RWPE1 (cell line): ENCODE measurements around the gene MYO5A.

Experiments
- CTCF ChIA-PET: fragments of 350-600 bp; sonication (Branson Sonifier 250); formaldehyde crosslinking; extraction: SDS; loops from one replicate; lab custom pipeline; 2021; lab: Yijun Ruan, JAX
- POLR2A ChIA-PET: fragments of 400-600 bp; formaldehyde crosslinking; extraction: SDS; loops from one replicate; lab custom pipeline; 2020; ENCODE audit warnings: antibody characterized with exemption; ENCODE audit not compliant: low non-redundant PET; lab: Yijun Ruan, JAX
- DNase-seq: peaks from one replicate; pipeline ENCODE4 v3.0.0; 2012; ENCODE audit warnings: low spot score
- H3K27ac ChIP-seq: fragments of 450-650 bp; 2 replicates; pipeline ENCODE4 v1.5.1; 2017
- TF ChIP-seq, protein P1 (sequence below): fragments of 450-650 bp; conservative IDR thresholded peaks from 2 replicates; pipeline ENCODE4 v1.5.1; 2017; ENCODE audit warnings: low read depth, mild to moderate bottlenecking

The MYO5A gene

DNA sequence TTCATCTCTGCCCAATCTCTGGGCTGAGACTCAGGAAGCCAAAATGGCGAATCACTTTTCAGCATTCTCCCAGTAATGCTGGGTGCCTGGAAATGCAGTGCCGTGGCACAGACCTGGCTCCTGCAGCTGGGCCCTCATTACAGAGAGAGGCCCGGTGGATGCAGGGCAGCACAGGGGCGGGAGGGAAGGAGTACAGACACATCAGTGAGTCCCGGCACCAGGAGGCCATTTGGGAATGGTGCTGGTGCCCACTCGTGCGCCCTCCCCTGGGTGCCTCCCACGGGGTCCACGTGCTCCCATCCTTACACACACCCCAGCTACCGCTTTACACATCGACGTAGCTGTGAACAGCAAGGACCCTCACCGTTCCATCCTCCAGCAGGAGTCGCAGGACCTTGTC, 246.3 kb downstream of the MYO5A start:
- TF ChIP-seq, protein P1, sequence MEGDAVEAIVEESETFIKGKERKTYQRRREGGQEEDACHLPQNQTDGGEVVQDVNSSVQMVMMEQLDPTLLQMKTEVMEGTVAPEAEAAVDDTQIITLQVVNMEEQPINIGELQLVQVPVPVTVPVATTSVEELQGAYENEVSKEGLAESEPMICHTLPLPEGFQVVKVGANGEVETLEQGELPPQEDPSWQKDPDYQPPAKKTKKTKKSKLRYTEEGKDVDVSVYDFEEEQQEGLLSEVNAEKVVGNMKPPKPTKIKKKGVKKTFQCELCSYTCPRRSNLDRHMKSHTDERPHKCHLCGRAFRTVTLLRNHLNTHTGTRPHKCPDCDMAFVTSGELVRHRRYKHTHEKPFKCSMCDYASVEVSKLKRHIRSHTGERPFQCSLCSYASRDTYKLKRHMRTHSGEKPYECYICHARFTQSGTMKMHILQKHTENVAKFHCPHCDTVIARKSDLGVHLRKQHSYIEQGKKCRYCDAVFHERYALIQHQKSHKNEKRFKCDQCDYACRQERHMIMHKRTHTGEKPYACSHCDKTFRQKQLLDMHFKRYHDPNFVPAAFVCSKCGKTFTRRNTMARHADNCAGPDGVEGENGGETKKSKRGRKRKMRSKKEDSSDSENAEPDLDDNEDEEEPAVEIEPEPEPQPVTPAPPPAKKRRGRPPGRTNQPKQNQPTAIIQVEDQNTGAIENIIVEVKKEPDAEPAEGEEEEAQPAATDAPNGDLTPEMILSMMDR, result no peak
- CTCF ChIA-PET, result no interaction called here
- POLR2A ChIA-PET, result no interaction called here
- H3K27ac ChIP-seq, result no peak overlapping the region
- no peak for DNase-seq

DNA sequence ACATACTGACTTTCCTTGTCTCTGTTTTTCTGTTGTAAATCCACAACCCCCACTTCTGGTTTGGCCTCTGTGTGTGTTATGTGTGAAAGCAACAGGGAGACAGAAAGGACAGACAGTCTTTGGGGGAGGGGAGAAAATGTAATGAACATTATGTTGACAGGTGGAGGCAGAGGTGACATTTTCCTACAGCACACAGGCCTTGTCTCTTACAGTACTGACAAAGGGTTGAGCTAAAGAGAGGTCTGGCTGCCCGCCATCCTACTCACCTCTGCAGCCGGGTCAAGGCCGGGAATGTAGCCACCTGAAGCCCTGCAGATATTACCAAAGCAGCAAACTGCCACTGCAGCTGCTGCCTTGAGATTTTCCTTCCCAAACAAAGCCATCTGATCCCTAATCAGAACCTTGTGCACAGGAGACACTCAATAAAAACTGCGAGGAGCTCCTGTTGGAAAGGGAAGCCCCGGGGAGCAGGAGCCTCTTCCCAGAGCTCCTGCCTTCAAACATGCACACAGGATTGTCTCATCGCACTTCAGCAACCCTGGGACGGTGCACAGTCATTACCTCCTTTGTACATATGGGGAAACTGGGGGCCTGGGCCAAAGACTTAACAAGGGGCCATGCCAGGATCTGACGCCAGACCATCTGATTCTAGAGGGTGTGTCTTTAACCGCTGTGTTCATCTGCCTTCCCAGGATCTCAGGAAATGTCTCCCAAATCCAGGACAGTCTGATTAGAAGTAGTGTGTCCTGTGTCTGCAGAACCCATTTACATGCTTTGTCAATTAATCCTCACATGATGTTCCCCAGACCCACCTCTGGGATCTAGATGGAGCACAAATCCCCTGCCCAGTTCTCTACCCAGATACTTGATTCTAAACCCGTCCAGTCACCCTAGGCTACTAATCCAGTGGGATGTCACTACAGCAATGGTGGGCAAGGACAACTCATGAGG, 247.3 kb downstream of the MYO5A start:
- no peak overlapping the region for H3K27ac ChIP-seq
- CTCF ChIA-PET, result no interaction called here
- POLR2A ChIA-PET, result no interaction called here

DNA sequence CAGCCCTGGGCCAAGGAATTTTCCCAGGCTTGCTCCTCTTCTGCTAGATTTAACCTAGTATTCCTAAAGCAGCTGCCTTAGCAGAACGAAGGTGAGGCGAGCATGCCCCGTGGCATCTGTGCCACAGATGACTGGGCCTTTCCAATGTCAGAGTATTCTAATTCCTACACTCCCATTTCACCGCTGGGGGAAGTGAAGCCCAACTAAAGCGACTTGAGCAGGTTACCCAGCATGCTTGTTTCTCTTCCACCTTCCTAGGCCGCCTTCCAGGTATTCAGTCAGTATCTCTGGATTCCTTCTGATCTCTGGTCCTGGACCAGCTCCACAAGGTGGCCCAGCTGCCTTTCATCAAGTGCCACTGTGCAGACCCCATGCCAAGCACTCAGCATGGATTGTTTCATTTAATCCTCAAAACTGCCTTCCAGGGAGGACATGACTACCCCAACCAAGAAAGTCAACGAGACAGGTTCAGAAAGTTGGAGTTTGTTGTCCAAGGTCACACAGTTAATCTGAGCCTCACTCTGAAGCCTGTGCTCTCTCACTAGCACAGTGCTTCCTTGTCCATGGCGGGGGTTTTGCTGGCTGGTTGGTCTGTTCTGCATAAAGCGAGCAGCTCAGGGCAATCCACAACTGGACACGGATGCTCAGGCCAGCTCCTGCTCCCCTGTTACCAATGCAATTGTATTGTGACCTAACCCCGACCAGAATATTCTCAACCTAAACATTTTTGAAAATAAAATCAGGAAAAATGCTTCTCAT, 248.2 kb downstream of the MYO5A start:
- POLR2A ChIA-PET, result no interaction called here
- TF ChIP-seq, protein P1, result no peak
- CTCF ChIA-PET, result no interaction called here
- no peak overlapping the region for H3K27ac ChIP-seq
- no peak for DNase-seq

More for the DNA sequence above, 247.3 kb downstream of the MYO5A start:
- no peak for DNase-seq
- TF ChIP-seq, protein P1, result no peak

DNA sequence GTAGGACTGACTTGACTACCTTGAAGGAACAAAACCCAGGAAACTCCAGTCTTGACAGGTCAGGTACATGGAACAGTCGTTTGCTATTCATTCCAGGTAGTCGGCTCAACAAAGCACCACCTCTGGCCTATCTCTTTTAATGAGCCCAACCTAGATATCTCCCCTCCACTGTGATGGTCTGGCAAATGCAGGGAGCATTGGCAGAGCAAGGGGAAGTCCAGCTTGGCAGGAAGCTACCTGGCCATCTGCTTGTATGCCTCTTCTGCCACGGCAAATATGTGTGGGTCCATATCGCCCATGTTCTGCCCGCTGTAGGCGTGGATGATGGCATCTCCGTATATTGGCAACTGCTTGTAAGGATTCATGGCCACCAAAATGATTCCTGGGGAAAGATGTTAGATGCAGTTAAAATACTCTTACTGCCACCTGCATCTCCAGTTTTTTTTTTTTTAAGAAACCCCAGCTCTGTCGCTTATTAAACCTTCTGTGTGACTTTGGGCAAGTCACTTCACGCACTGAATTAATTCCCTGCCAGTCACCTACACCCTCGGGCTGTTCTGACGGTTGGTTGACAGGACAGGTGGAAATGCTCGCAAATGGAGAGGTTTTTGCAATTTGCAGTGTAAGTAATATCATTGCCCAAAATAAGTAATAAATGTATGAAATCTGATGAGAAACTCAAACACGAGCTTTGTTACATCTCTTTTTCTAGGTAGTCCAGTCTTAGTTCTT, 249.9 kb downstream of the MYO5A start:
- DNase-seq, result no peak
- CTCF ChIA-PET, result interaction anchor here (0.6 to 0.7 kb wide), 4 partner anchors 28 to 388 kb away, joined by 3 read pairs; no protein-coding TSS in a partner anchor
- POLR2A ChIA-PET, result no interaction called here

DNA sequence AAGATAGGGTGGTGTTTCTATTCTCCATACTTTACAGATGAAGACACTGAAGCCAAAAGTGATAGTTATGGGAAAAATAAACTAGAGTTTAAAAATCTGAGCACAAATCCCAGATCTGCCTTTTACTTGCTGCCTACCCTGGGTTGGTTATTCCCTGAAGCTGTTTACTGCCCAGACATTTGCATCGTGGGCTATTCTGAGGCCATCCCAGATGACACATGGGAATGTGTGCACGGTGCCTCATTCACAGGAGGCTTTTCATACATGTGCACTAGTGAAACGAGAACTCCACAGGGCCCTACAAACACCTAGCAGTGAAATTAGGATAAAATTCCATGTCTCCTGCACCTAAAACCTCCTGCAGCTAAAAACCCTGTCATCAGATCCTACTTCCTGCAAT, 250.5 kb downstream of the MYO5A start:
- TF ChIP-seq, protein P1, result no peak
- ChIA-PET POLR2A (no interaction called here), CTCF (no interaction called here)
- DNase-seq, result no peak
- H3K27ac ChIP-seq, result no peak overlapping the region

More for the DNA sequence above, 249.9 kb downstream of the MYO5A start:
- TF ChIP-seq, protein P1, result no peak
- H3K27ac ChIP-seq, result no peak overlapping the region

DNA sequence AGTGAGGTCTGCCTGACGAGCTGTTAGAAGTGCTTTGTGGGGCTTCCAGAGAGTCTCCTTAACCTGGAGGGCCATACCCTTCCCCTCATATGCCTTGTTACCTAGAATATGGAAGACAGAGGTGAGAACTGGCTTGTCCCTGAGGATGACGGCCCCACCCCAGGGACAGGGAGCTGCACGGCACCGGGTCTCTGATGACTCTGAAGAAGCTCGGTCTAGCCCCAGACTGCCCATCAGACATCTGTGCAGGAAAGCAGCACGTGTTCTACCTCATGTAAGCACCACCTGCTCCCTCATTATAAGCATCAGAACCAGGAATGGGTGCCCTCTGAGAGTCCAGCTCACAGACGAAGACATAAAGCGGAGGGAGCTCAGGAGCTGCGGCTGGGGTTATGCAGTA, 251.1 kb downstream of the MYO5A start:
- ChIA-PET CTCF (no interaction called here), POLR2A (no interaction called here)
- DNase-seq, result no peak
- TF ChIP-seq, protein P1, result no peak
- H3K27ac ChIP-seq, result no peak overlapping the region
